BLaER1 treated with 17β-estradiol and CSF1 and Interleukin-3, amounts not matched to agents 10 nM and 100 nM (cell line): Measurements from ENCODE around the gene SMYD5.
"Not testable (repeated sequence)": the region's sequence is repeated elsewhere in the genome, so short reads cannot be mapped to it uniquely, and the experiment has no call there.

Experiments used
- H3K27ac ChIP-seq, 11 experiments: shearing (Covaris generic); formaldehyde crosslinking; 2 replicates each; pipeline ENCODE4 v1.8.1; 2022
- H3K27me3 ChIP-seq, 11 experiments: shearing (Covaris generic); formaldehyde crosslinking; 2 replicates each; pipeline ENCODE4 v1.8.1; 2022
- H3K36me3 ChIP-seq, 11 experiments: shearing (Covaris generic); formaldehyde crosslinking; 2 replicates each; pipeline ENCODE4 v1.8.1; 2022
- H3K4me1 ChIP-seq, 10 experiments: shearing (Covaris generic); formaldehyde crosslinking; 2 replicates each; pipeline ENCODE4 v1.8.1; 2022
- H3K4me2 ChIP-seq, 11 experiments: shearing (Covaris generic); formaldehyde crosslinking; 2 replicates each; pipeline ENCODE4 v1.8.1; 2022
- H3K4me3 ChIP-seq, 10 experiments: shearing (Covaris generic); formaldehyde crosslinking; 2 replicates each; pipeline ENCODE4 v1.8.1; 2022
- H3K9ac ChIP-seq, 11 experiments: shearing (Covaris generic); formaldehyde crosslinking; 2 replicates each; pipeline ENCODE4 v1.8.1; 2022
- H3K9me3 ChIP-seq, 11 experiments: shearing (Covaris generic); formaldehyde crosslinking; replicated peaks in 1 of 11; 2 replicates each; pipeline ENCODE4 v1.8.1; 2022
- H4K20me1 ChIP-seq, 11 experiments: shearing (Covaris generic); formaldehyde crosslinking; 2 replicates each; pipeline ENCODE4 v1.8.1; 2022
- Cebpa-rat ChIP-seq, 11 experiments: shearing (Covaris generic); IDR thresholded peaks; 2 replicates each; pipeline ENCODE4 v1.8.1; 2022

Gene SMYD5

GRCh38 chr2:73258186-73258912, 44.3 kb downstream of the SMYD5 start:
- peaks cover 8 to 98% (median 82%) of the 10 kb centered on the region in 11 experiments; a peak in 21 of 22 replicates for H4K20me1 ChIP-seq
- peaks cover 61 to 100% (median 93%) of the 10 kb centered on the region in 11 experiments for H3K36me3 ChIP-seq

GRCh38 chr2:73258913-73259215, 44.8 kb downstream of the SMYD5 start:
- Histone ChIP-seq H4K20me1 (peaks cover 8 to 98% (median 82%) of the 10 kb centered on the region in 11 experiments; a peak in 21 of 22 replicates), H3K4me3 (no peak overlapping the region), H3K9me3 (no peaks in the 10 kb centered on the region), H3K27me3 (no peaks in the 10 kb centered on the region), H3K9ac (peak overlapping the region in 3 of 11 experiments; percentile 23 to 54 (median 46); a peak in 4 of 22 replicates), H3K27ac (0 out of 22 replicates have a peak overlapping the region, but pooled peaks of 1 of the 11 experiments have one; percentile 23), H3K4me2 (peak overlapping the region in 2 of 11 experiments; percentile 38 to 57; a peak in 1 of 22 replicates), H3K36me3 (peaks cover 65 to 100% (median 93%) of the 10 kb centered on the region in 11 experiments), H3K4me1 (peaks cover 20 to 49% (median 33%) of the 10 kb centered on the region in 10 experiments)
- no peak for TF ChIP-seq Cebpa-rat (IDR thresholded peaks at IDR 0.05)

More at GRCh38 chr2:73258186-73258912, 44.3 kb downstream of the SMYD5 start:
- TF ChIP-seq Cebpa-rat (IDR thresholded peaks at IDR 0.05): no peak
- H3K4me2 ChIP-seq: peak overlapping the region in 6 of 11 experiments; percentile 6 to 60 (median 41); a peak in 12 of 22 replicates
- H3K4me3 ChIP-seq: no peak overlapping the region
- H3K4me1 ChIP-seq: peaks cover 20 to 54% (median 36%) of the 10 kb centered on the region in 10 experiments
- peak overlapping the region in 7 of 11 experiments; percentile 8 to 54 (median 21); a peak in 5 of 22 replicates for H3K9ac ChIP-seq
- H3K27me3 ChIP-seq: no peaks in the 10 kb centered on the region
- peak overlapping the region in 3 of 11 experiments; percentile 7 to 35 (median 29); a peak in 2 of 22 replicates for H3K27ac ChIP-seq
- H3K9me3 ChIP-seq: no peaks in the 10 kb centered on the region

- H3K27me3 ChIP-seq: no peaks in the 10 kb centered on the region
- H3K4me2 ChIP-seq: no peak overlapping the region
- no peak for TF ChIP-seq Cebpa-rat (IDR thresholded peaks at IDR 0.05)
- H4K20me1 ChIP-seq: peaks cover 8 to 98% (median 82%) of the 10 kb centered on the region in 11 experiments; a peak in 21 of 22 replicates
- H3K9ac ChIP-seq: peak overlapping the region in 1 of 11 experiments; percentile 46; a peak in 2 of 22 replicates
- H3K4me1 ChIP-seq: peaks cover 20 to 45% (median 31%) of the 10 kb centered on the region in 10 experiments
- no peak overlapping the region for H3K27ac ChIP-seq
- H3K9me3 ChIP-seq: no peaks in the 10 kb centered on the region
- peaks cover 68 to 100% (median 93%) of the 10 kb centered on the region in 11 experiments for H3K36me3 ChIP-seq
- H3K4me3 ChIP-seq: no peak overlapping the region
Observed at GRCh38 chr2:73259276-73259675, 45.2 kb downstream of the SMYD5 start.

GRCh38 chr2:73259704-73260337, 45.8 kb downstream of the SMYD5 start:
- H3K9ac ChIP-seq: peak overlapping the region in 1 of 11 experiments; percentile 46; a peak in 1 of 22 replicates
- no peak overlapping the region for H3K4me2 ChIP-seq
- no peak overlapping the region for H3K27ac ChIP-seq
- H3K9me3 ChIP-seq: no peaks in the 10 kb centered on the region
- H3K36me3 ChIP-seq: peaks cover 68 to 100% (median 93%) of the 10 kb centered on the region in 11 experiments
- no peak for TF ChIP-seq Cebpa-rat (IDR thresholded peaks at IDR 0.05)
- peaks cover 8 to 98% (median 82%) of the 10 kb centered on the region in 11 experiments; a peak in 21 of 22 replicates for H4K20me1 ChIP-seq
- peaks cover 16 to 39% (median 25%) of the 10 kb centered on the region in 10 experiments for H3K4me1 ChIP-seq
- no peak overlapping the region for H3K4me3 ChIP-seq
- H3K27me3 ChIP-seq: no peaks in the 10 kb centered on the region

- Histone ChIP-seq H3K36me3 (peaks cover 72 to 100% (median 93%) of the 10 kb centered on the region in 11 experiments), H3K4me1 (peaks cover 9 to 33% (median 19%) of the 10 kb centered on the region in 10 experiments), H3K27me3 (no peaks in the 10 kb centered on the region), H3K4me2 (0 out of 22 replicates have a peak overlapping the region, but pooled peaks of 1 of the 11 experiments have one; percentile 16), H3K9me3 (no peaks in the 10 kb centered on the region), H3K4me3 (no peak overlapping the region), H4K20me1 (peaks cover 8 to 98% (median 80%) of the 10 kb centered on the region in 11 experiments; a peak in 21 of 22 replicates), H3K27ac (no peak overlapping the region), H3K9ac (0 out of 22 replicates have a peak overlapping the region, but pooled peaks of 3 of the 11 experiments have one; percentile 17 to 46 (median 38))
- TF ChIP-seq Cebpa-rat (IDR thresholded peaks at IDR 0.05): no peak
Observed at GRCh38 chr2:73260338-73260984, 46.4 kb downstream of the SMYD5 start.

GRCh38 chr2:73262108-73262651, 48.1 kb downstream of the SMYD5 start:
- H3K4me2 ChIP-seq: no peak overlapping the region

GRCh38 chr2:73262691-73263429, 48.8 kb downstream of the SMYD5 start:
- peaks cover 19 to 98% (median 79%) of the 10 kb centered on the region in 11 experiments; a peak in 21 of 22 replicates for H4K20me1 ChIP-seq
- not testable (repeated sequence) for H3K27ac ChIP-seq, H3K4me2 ChIP-seq, H3K9ac ChIP-seq, H3K27me3 ChIP-seq, H3K9me3 ChIP-seq, H3K4me3 ChIP-seq
- peaks cover 6 to 21% (median 11%) of the 10 kb centered on the region in 10 experiments; a peak in 18 of 20 replicates for H3K4me1 ChIP-seq
- peaks cover 92 to 100% (median 99%) of the 10 kb centered on the region in 11 experiments for H3K36me3 ChIP-seq

More at GRCh38 chr2:73262108-73262651, 48.1 kb downstream of the SMYD5 start:
- Histone ChIP-seq H3K27me3 (no peaks in the 10 kb centered on the region), H4K20me1 (peaks cover 17 to 98% (median 79%) of the 10 kb centered on the region in 11 experiments; a peak in 21 of 22 replicates), H3K4me1 (peaks cover 9 to 27% (median 16%) of the 10 kb centered on the region in 10 experiments; a peak in 18 of 20 replicates), H3K9ac (no peak overlapping the region), H3K4me3 (no peak overlapping the region), H3K9me3 (no peaks in the 10 kb centered on the region), H3K27ac (no peak overlapping the region), H3K36me3 (peaks cover 85 to 100% (median 93%) of the 10 kb centered on the region in 11 experiments)
- no peak for TF ChIP-seq Cebpa-rat (IDR thresholded peaks at IDR 0.05)
